HCT116 (cell line): ENCODE data around the gene BMPER. TPM values are rescaled to one million over a fixed set of nuclear protein-coding genes. Genes with fewer than 3 reads are reported as not detected.

Experiments used
- ATAC-seq: fragments of 200-7000 bp; cut with Tn5 transposase; 2 replicates; pipeline ENCODE4 v1.9.1; 2020; ENCODE audit warnings: mild to moderate bottlenecking, moderate library complexity
- BruUV-seq: library from RNA; stranded (reverse); fragments of 400-500 nt; replicated peaks from 2 replicates; lab custom pipeline; 2021; lab: Mats Ljungman, UMichigan
- CTCF ChIA-PET: fragments of 300-600 bp; sonication (Branson Sonifier 250); formaldehyde crosslinking; loops from one replicate; lab custom pipeline; 2021; ENCODE audit warnings: antibody characterized with exemption; lab: Charles Lee
- POLR2A ChIA-PET: fragments of 300-600, 350-600 bp; sonication (Branson Sonifier 250); formaldehyde crosslinking; loops from one replicate; lab custom pipeline; 2021; ENCODE audit warnings: antibody characterized with exemption; lab: Charles Lee
- RAD21 ChIA-PET, 2 experiments: fragments of 300-600 bp; sonication (Branson Sonifier 250); formaldehyde crosslinking; loops; one replicate each; lab custom pipeline; 2023; ENCODE audit warnings: low total read pairs in 2 of 2; ENCODE audit not compliant: uncharacterized antibody in 2 of 2, unreplicated experiment in 2 of 2, low non-redundant PET in 1 of 2; lab: Charles Lee
- DNase-seq: peaks from one replicate; pipeline ENCODE4 v3.0.0-alpha.2; 2010; ENCODE audit warnings: low read depth, low spot score
- H2AFZ ChIP-seq: fragments of 200-600 bp; shearing (Covaris generic), sonication (generic); 2 replicates; pipeline ENCODE4 v1.6.1; 2017; ENCODE audit warnings: low read depth, mixed run types, mixed read lengths, antibody characterized with exemption, low read length; ENCODE audit not compliant: poor library complexity, severe bottlenecking
- H3K27ac ChIP-seq: 2 replicates; pipeline ENCODE4 v1.5.1; 2012; ENCODE audit warnings: low read depth, low read length
- H3K27me3 ChIP-seq: fragments of 200-600 bp; sonication (generic); 2 replicates; pipeline ENCODE4 v1.6.1; 2016; ENCODE audit warnings: mixed run types, low read length, mixed read lengths; ENCODE audit not compliant: insufficient read depth
- H3K36me3 ChIP-seq, 2 experiments: fragments of 200-500 bp in 1 of 2; fragments of 200-600 bp in 1 of 2; sonication (Bioruptor generic) in 1 of 2; sonication (generic) in 1 of 2; 2 replicates each; pipeline versions ENCODE4 v1.5.1 to v1.6.1; 2014 to 2016; ENCODE audit warnings: low read length in 2 of 2, inconsistent platforms in 1 of 2, mixed read lengths in 1 of 2, mixed run types in 1 of 2; ENCODE audit not compliant: insufficient read depth in 2 of 2, control insufficient read depth in 1 of 2
- H3K4me1 ChIP-seq, 2 experiments: fragments of 200-600 bp in 1 of 2; sonication (generic) in 1 of 2; 2 replicates each; pipeline versions ENCODE4 v1.5.1 to v1.6.1; 2012 to 2017; ENCODE audit warnings: low read length in 2 of 2, inconsistent platforms in 1 of 2, mild to moderate bottlenecking in 1 of 2, mixed read lengths in 1 of 2, mixed run types in 1 of 2, moderate library complexity in 1 of 2; ENCODE audit not compliant: insufficient read depth in 2 of 2, control insufficient read depth in 1 of 2
- H3K4me2 ChIP-seq: fragments of 200-600 bp; sonication (generic); 2 replicates; pipeline ENCODE4 v1.6.1; 2017; ENCODE audit warnings: mixed run types, low read length, mixed read lengths
- H3K4me3 ChIP-seq, 2 experiments: fragments of 200-600 bp in 1 of 2; sonication (generic) in 1 of 2; replicated peaks in 1 of 2; 2 replicates each; pipeline ENCODE4 v1.5.1; 2011 to 2016; ENCODE audit warnings: low read length in 2 of 2, control low read depth in 1 of 2, low read depth in 1 of 2, mild to moderate bottlenecking in 1 of 2, mixed read lengths in 1 of 2, mixed run types in 1 of 2
- H3K79me2 ChIP-seq: fragments of 200-600 bp; sonication (generic); 2 replicates; pipeline ENCODE4 v1.6.1; 2017; ENCODE audit warnings: mild to moderate bottlenecking, mixed run types, low read length, moderate library complexity, mixed read lengths; ENCODE audit not compliant: insufficient read depth
- H3K9ac ChIP-seq: fragments of 200-600 bp; sonication (generic); 2 replicates; pipeline ENCODE4 v1.6.1; 2016; ENCODE audit warnings: low read length, mixed read lengths
- H3K9me2 ChIP-seq: fragments of 200-600 bp; sonication (generic), shearing (Covaris generic); 2 replicates; pipeline ENCODE4 v1.6.1; 2017; ENCODE audit warnings: mixed run types, mild to moderate bottlenecking, moderate library complexity; ENCODE audit not compliant: insufficient read depth
- H3K9me3 ChIP-seq, 2 experiments: fragments of 200-500 bp in 1 of 2; fragments of 200-600 bp in 1 of 2; sonication (Bioruptor generic) in 1 of 2; sonication (generic) in 1 of 2; 2 replicates each; pipeline ENCODE4 v1.6.1; 2014 to 2017; ENCODE audit warnings: low read length in 2 of 2, mixed read lengths in 2 of 2, inconsistent platforms in 1 of 2, low read depth in 1 of 2, mild to moderate bottlenecking in 1 of 2, mixed run types in 1 of 2, moderate library complexity in 1 of 2; ENCODE audit not compliant: control insufficient read depth in 1 of 2, insufficient read depth in 1 of 2
- H4K20me1 ChIP-seq: fragments of 200-600 bp; sonication (generic), shearing (Covaris generic); 2 replicates; pipeline ENCODE4 v1.6.1; 2017; ENCODE audit warnings: mixed run types, mild to moderate bottlenecking, moderate library complexity; ENCODE audit not compliant: insufficient read depth
- CBX3 ChIP-seq: IDR thresholded peaks from 2 replicates; pipeline ENCODE4 v1.6.1; 2012; ENCODE audit warnings: low read depth
- MAX ChIP-seq: IDR thresholded peaks from 2 replicates; pipeline ENCODE4 v1.6.1; 2012
- REST ChIP-seq: IDR thresholded peaks from 2 replicates; pipeline ENCODE4 v1.6.1; 2012; ENCODE audit warnings: low read depth
- SP1 ChIP-seq: IDR thresholded peaks from 2 replicates; pipeline ENCODE4 v1.6.1; 2012; ENCODE audit warnings: low read depth
- intact Hi-C: fragments of 100-400 bp; cut with micrococcal nuclease; formaldehyde crosslinking; loops from 2 replicates; pipeline ENCODE4 v1.10.0; 2022
- total RNA-seq: library from RNA; stranded (reverse); gene quantifications from one replicate; pipeline ENCODE4 v1.2.1, GENCODE V29; 2021; ENCODE audit not compliant: unreplicated experiment

BMPER gene
- total RNA-seq, 1 experiment from 2014 or later = not detected

- Histone ChIP-seq H3K4me3 (no peak overlapping the region), H4K20me1 (no peaks in the 10 kb centered on the region), H3K9me3 (no peaks in the 10 kb centered on the region), H3K79me2 (no peaks in the 10 kb centered on the region), H3K27me3 (no peaks in the 10 kb centered on the region), H2AFZ (no peak overlapping the region), H3K9me2 (no peaks in the 10 kb centered on the region), H3K36me3 (no peaks in the 10 kb centered on the region), H3K4me2 (no peak overlapping the region), H3K9ac (no peak overlapping the region), H3K4me1 (no peaks in the 10 kb centered on the region), H3K27ac (no peak overlapping the region)
- CTCF ChIA-PET = no interaction called here
- POLR2A ChIA-PET = no interaction called here
- intact Hi-C loops = no loop called here
- no TSS peak for BruUV-seq
- ATAC-seq (no peak), DNase-seq (no peak)
- TF ChIP-seq SP1 = no peak
- no peak for TF ChIP-seq MAX
- no peak for TF ChIP-seq REST
- TF ChIP-seq CBX3 = no peak
- RAD21 ChIA-PET = no interaction called here
These were observed 23.1 kb upstream of the BMPER start for GRCh38 chr7:33882040-33882837.
